ENCODE results near the gene E2F3.

Gene E2F3

DNA sequence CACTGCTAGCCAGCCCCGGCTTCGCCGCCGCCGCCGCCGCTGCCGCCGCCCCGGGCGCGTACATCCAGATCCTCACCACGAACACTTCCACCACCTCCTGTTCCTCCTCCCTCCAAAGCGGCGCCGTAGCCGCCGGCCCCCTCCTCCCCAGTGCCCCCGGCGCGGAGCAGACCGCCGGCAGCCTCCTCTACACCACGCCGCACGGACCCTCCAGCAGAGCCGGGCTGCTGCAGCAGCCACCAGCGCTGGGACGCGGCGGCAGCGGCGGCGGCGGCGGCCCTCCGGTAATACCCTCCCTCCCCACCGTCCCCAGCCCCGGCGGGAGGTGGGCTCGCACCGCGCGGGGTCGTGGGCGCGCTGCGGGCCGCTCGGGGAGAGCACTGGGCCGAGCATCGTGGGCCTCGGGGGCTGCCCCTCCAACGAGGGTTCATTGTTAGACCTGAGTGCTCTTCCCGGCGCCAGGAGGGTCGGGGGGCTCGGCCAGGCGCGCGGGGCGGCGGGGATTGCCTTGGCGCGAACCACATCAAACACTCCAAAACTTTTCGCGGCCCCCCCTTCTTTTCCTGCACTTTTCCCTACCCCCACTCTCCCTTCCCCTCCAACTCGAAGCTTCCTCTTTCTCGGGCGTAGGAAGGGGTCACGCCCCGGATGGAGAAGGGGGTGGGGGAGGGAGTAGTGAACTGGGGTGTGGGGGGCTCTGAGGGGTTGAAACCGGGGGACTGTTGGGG lies 827 bp downstream of the E2F3 start:
- peak; percentile 39 for DNase-seq (ENCODE audit: low read depth)

DNA sequence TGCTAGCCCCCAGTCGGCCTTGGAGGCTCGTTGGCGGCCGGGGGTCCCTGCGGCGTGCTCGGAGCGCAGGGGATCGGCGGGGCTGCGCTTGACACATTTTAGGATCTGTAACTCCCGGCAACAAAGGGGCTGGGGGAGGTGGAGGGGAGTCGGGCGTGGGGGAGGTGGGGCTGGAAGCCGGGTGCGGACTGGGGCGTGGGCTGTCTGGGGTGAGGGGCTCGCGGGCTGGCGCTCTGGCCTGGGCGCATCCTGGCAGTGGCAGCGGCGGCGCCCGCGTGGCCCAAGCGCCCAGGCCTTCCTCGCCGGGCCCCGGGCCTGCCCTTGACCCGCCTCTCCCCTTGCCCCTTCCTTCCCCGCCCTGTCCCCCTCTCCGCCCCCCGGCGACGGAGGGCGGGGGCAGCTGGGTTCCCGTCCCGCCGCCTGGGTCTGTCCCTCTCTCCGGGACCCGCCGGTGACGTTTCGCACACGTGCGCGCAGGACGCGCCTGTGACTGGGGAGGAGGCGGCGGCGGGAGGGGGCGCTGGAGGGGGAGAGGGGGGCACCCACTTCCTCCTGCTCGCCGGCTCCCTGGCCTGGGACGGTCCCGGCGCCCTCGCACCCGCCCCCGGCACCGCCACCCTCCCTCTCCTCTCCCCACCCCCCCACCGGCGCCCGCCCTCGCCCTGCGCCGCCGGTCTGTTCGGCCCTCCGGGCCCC lies 1.5 kb downstream of the E2F3 start:
- peak; percentile 52 for DNase-seq (ENCODE audit: low read depth)

DNA sequence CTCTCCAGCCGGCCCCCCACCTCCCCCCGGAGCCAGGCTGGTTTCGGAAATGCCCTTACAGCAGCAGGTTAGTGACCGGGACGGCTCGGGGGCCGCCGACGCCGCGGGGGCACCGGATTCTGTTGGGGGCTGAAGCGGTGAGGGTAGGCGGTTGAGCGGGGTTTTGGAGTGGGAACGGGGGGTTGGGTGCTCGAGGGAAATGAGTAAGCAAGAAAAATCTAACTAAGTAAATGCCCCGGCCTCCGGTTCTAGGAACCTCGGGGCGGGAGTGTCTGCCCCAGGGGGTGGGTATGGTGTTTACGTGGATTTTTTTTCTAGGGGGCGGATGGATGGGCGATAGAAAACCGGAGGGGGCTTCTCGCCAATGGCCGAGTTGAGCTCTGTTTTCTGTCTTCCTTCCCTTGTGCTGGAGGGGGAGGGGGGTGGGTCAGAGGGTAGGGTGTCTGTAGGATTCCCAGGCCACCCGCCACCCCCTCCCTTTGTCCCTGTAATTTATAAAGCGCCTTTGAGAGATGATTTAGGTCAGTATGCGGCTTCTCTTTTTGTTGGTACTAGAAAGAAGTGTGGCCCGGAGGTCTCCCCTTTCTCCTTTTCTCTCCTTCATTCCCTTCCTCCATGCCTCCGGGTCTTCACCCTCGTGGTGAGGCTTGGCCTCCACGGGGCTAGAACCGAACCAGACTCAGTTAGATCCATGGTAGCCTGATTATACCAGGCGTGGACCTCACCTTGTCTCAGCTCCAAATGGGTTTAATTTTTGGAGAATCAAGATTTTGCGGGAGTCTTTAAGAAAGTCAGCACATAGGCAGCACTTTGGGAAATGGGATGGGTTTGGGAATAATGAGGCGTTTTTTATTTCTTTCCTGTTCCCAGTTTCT lies 2.3 kb downstream of the E2F3 start:
- DNase-seq (ENCODE audit: low read depth), result peak; percentile 23

DNA sequence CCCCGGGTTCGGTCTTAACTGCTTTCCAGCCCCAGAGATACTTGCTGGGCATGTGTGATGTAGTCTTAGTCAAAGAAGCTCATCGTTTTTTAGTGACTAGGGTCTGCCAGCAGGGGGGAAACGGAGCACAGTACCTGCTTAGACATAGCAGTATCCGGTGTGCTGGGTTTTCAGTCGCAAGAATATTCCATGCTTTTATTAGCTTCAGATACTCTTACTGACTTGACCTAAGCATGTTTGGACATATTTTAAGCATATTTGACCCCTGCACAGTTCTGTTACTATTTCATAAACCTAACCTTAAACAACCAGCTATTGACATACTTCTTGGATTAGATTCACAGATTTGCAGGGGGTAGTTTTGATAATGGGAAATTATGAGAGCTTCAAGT lies 3.0 kb downstream of the E2F3 start:
- no peak for DNase-seq (ENCODE audit: low read depth)

DNA sequence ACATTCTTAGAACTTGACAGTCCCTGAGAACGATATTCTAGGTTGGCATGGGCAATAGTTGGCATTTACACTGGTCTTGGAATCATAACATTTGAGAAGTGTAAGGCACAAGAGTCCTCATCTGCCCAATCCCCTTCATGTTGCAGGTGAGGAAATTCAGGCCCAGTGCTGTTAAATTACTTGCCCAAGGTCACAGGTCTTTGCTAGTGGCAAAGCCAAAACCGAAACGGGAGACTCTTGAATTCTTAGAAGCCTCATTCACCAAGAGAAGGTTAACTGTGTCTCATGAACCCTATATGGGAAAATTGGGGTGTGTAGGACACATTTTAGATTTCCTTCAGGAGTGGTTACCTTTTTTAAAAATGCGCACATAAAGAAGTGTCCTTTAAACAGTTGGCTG lies 7.2 kb downstream of the E2F3 start:
- DNase-seq (ENCODE audit: low read depth), result no peak

- DNase-seq (ENCODE audit: low read depth), result no peak
Measured at GRCh38 chr6:20409427-20409971, 7.8 kb downstream of the E2F3 start.

- DNase-seq (ENCODE audit: low read depth), result no peak
Measured at GRCh38 chr6:20411544-20411943, 9.9 kb downstream of the E2F3 start.

DNA sequence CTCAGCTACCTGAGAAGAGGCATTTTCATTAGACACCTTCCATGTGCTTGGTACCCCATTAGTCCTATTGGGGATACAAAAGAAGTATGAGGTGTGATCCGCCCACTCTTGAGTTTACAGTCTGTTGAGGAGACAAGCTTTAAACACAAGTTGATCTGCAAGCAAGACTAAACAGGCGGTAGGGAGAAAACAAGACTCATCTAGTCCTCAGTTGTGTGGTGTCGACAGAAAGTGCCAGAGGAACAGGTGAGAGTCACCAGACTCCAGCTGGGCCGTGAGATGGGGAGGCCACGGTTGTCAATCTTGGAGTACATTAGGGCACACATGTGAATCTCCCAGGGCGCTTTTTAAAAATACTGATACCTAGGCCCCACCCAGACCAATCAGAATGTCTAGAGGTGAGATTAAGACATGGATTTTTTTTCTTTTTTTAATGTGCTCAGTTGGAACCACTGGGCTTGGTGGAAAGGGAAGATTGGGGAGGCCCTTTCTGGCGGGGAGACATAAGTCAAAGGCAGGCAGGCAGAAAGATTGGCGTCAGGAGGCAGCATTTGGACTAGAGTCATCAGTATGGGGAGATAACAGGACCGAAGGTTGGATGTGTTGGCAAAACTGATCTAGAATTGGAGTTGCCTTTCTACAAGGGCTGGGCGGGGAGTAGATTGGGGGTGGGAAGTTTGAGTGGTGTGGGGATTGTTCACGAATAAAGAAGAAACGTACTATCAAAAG lies 10.4 kb downstream of the E2F3 start:
- DNase-seq (ENCODE audit: low read depth), result no peak

DNA sequence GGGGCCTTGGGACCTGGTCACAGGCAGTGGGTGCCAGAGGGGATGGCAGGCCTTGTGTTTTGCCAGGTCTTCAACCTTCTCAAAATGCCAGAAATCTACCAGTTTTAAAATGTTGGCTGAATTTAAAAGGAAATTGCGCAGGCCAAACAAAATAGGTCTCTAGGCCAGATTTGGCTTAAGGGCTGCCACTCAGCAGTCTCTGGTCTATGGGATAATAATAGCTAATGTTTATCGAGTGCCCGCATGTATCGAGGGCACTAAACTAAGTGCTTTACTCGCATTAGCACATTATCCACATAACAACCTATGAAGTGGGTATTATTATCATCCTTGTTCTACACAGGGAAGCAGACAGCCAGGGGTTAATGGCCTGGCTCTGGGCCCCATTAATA lies 11.0 kb downstream of the E2F3 start:
- no peak for DNase-seq (ENCODE audit: low read depth)

GRCh38 chr6:20413826-20414225 lies 12.1 kb downstream of the E2F3 start:
- no peak for DNase-seq (ENCODE audit: low read depth)

DNA sequence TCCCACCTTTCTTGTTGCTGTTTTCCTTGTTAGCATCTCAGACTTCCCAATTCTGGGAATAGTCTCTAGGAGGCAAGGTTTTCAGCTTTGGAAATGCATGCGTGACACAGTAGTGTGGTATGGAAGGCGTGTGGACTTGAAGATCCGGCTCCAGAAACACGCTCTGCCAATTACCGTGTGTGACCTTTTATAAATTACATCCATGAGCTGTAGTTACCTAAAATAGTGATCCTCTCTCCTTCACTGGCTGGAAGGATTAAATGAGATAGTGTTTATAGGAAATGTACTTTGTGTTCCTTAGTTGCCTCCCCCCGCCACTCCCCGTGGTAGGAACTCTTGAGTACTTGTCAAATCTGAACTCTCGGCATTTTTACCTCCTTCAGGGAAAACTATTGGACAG lies 13.0 kb downstream of the E2F3 start:
- no peak for DNase-seq (ENCODE audit: low read depth)

- no peak for DNase-seq (ENCODE audit: low read depth)
Measured at GRCh38 chr6:20415304-20415703, 13.6 kb downstream of the E2F3 start.

- no peak for DNase-seq (ENCODE audit: low read depth)
Measured at GRCh38 chr6:20415712-20416454, 14.2 kb downstream of the E2F3 start.

GRCh38 chr6:20416567-20417345 lies 15.1 kb downstream of the E2F3 start:
- DNase-seq (ENCODE audit: low read depth), result no peak

DNA sequence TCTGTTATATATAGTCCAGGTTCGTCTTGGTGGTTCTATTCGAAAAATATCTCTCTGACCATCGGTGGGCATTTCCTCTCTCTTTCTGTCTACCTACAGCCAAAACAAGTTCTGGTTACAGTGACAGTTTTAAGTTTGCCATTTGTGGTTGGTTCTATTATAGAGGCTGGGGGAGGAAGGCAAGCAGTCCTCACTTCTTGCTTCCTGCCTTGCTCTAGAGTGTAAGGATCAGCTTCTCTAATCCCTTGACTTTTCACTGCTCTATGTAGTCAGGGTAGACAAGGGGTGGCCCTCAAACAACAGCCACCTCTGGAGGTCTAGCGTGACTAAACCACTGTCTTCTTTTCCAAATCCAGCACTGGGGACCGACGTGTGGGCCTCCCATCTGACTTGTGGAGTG lies 16.1 kb downstream of the E2F3 start:
- DNase-seq (ENCODE audit: low read depth), result no peak

- no peak for DNase-seq (ENCODE audit: low read depth)
Measured at GRCh38 chr6:20426177-20427082, 24.8 kb downstream of the E2F3 start.

GRCh38 chr6:20427856-20428255 lies 26.2 kb downstream of the E2F3 start:
- DNase-seq (ENCODE audit: low read depth), result no peak

- no peak for DNase-seq (ENCODE audit: low read depth)
Measured at GRCh38 chr6:20432692-20433091, 31.0 kb downstream of the E2F3 start.

GRCh38 chr6:20433321-20433720 lies 31.6 kb downstream of the E2F3 start:
- DNase-seq (ENCODE audit: low read depth), result no peak

All from HS-27A (cell line).